Measurements from ENCODE around the gene UBE4B.

DNA sequence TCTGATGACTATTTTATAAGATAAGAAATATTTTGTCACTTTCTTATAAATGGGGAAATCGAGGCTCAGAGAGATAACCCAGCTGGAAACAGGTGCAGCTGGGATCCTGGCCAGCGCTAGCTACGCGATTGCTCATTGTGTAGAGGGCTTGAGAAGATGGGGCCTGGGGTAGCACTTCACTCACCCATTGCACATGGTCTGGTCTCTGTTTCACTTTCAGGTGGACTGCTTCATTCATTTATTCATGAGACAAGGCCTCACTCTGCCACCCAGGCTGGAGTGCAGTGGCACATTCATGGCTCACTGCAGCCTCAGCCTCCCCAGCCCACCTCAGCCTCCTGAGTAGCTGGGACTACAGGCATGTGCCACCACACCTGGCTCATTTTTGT lies 23.8 kb downstream of the UBE4B start:
- TF ChIP-seq, protein P1, sequence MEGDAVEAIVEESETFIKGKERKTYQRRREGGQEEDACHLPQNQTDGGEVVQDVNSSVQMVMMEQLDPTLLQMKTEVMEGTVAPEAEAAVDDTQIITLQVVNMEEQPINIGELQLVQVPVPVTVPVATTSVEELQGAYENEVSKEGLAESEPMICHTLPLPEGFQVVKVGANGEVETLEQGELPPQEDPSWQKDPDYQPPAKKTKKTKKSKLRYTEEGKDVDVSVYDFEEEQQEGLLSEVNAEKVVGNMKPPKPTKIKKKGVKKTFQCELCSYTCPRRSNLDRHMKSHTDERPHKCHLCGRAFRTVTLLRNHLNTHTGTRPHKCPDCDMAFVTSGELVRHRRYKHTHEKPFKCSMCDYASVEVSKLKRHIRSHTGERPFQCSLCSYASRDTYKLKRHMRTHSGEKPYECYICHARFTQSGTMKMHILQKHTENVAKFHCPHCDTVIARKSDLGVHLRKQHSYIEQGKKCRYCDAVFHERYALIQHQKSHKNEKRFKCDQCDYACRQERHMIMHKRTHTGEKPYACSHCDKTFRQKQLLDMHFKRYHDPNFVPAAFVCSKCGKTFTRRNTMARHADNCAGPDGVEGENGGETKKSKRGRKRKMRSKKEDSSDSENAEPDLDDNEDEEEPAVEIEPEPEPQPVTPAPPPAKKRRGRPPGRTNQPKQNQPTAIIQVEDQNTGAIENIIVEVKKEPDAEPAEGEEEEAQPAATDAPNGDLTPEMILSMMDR (IDR thresholded peaks at IDR 0.05): no peak
- TF ChIP-seq POLR2A (IDR thresholded peaks at IDR 0.05): no peak

All from esophagus squamous epithelium (tissue), 4 donors.